ENCODE measurements around the gene CATSPERD.

- TF ChIP-seq POLR2A (IDR thresholded peaks at IDR 0.05) (no peak), EP300 (IDR thresholded peaks at IDR 0.05) (no peak)
Observed at GRCh38 chr19:5697890-5698634, 22.4 kb upstream of the CATSPERD start.

All from ovary (tissue), 1 donor.